Bronchial epithelial cell (primary cell): ENCODE data around the gene ZBTB42. TPM values are rescaled to one million over a fixed set of nuclear protein-coding genes. Genes with fewer than 3 reads are reported as not detected.
A peak's percentile ranks its signal among the peaks of the same experiment; 100 is the strongest.

ENCODE experiments used
- DNase-seq: peaks from one replicate; pipeline ENCODE4 v3.0.0-alpha.2; 2010; ENCODE audit warnings: low read depth
- FAIRE-seq: peaks from 2 replicates; lab custom pipeline; 2011; peaks lifted over from hg19 to GRCh38; lab: Jason Lieb, UNC
- H3K27me3 ChIP-seq: 2 replicates; pipeline ENCODE4 v1.5.1; 2011; ENCODE audit warnings: low read length; ENCODE audit not compliant: control insufficient read depth, insufficient read depth
- H3K36me3 ChIP-seq: 2 replicates; pipeline ENCODE4 v1.5.1; 2011; ENCODE audit warnings: low read length; ENCODE audit not compliant: control insufficient read depth, insufficient read depth
- H3K4me3 ChIP-seq: 2 replicates; pipeline ENCODE4 v1.5.1; 2011; ENCODE audit warnings: mild to moderate bottlenecking, low read depth, low read length, control low read depth
- total RNA-seq: library from RNA; depleted of rRNA; stranded (reverse); fragments of >200 nt; gene quantifications from 2 replicates; pipeline ENCODE4 v1.2.1, GENCODE V29; 2014
- TF ChIP-seq, protein P1 (sequence below): IDR thresholded peaks from 2 replicates; pipeline ENCODE4 v1.5.1; 2011; ENCODE audit warnings: mild to moderate bottlenecking, moderate library complexity, low read length, control low read depth, inconsistent platforms; ENCODE audit not compliant: insufficient read depth, severe bottlenecking

The ZBTB42 gene
- total RNA-seq, 1 donor from 2014 or later, result 5.3 TPM

DNA sequence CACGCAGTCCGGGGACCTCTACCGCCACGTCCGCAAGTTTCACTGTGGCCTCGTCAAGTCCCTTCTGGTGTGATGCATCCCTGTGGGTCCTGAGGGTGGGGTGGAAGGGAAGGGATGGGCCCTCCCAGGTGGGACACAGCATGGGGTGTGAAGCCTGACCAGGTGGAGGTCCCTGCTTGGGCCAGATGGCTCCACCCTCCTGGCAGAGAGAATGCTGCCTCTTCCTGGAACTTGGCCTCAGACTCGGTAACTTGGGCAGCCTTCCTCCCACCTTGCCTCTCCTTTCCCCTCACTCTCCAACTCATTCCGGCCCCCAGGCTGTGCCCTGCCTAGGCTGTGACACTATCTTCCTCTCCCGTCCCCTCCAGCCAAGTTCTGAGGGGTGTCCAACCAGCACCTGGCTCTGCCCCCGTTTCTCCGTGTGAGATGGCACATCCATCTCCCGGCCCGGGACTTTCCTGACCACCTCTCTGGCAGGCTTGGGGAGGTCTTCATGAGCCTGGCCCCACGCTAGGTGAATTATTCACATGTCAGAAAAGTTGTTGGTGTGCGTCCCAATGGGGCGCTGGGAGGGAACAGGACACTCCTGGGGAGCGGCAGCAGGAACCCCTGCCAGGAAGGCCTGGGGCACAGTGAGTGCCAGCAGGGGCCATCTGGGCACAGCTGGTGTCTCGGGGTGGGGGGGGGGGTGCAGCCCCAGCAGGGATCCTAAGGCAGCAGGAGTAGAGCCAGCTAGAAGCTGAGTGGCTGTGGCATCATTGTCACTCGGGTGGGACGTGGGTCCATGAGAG lies 1.7 kb downstream of the ZBTB42 start:
- FAIRE-seq (no peak), DNase-seq (no peak)
- Histone ChIP-seq H3K4me3 (no peak overlapping the region), H3K36me3 (peaks cover 3% of the 10 kb centered on the region), H3K27me3 (no peaks in the 10 kb centered on the region)
- TF ChIP-seq, protein P1, sequence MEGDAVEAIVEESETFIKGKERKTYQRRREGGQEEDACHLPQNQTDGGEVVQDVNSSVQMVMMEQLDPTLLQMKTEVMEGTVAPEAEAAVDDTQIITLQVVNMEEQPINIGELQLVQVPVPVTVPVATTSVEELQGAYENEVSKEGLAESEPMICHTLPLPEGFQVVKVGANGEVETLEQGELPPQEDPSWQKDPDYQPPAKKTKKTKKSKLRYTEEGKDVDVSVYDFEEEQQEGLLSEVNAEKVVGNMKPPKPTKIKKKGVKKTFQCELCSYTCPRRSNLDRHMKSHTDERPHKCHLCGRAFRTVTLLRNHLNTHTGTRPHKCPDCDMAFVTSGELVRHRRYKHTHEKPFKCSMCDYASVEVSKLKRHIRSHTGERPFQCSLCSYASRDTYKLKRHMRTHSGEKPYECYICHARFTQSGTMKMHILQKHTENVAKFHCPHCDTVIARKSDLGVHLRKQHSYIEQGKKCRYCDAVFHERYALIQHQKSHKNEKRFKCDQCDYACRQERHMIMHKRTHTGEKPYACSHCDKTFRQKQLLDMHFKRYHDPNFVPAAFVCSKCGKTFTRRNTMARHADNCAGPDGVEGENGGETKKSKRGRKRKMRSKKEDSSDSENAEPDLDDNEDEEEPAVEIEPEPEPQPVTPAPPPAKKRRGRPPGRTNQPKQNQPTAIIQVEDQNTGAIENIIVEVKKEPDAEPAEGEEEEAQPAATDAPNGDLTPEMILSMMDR, result no peak

DNA sequence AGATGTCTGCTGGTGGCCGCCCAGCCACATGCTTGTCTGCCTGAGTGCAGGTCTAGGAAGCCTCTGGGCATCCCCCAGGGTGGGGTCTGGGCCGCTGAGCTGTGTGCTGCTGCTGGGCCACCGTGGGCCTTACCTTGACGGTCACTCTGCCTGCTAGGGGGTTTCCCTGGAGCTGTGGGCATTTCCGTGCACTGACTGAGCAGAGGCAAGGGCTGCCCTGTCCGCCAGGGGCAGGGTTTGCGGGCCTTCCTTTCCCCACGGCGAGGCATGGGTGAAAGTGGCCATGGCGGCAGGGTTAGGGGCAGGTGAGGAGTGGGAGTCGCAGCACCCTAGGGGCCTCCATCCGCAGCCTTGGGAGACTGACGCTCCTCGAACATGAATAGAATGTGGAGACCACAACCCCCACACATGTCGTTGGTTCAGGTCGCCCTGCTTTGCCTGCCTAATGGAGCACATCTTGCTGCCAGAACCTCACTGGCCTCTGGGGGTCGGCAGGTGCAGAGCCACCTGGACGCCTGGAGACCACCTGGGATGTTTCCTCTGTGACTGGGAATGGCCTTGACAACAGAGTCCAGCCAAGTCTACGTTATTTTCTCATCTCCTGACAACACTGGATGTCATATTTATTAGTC lies 2.5 kb downstream of the ZBTB42 start:
- H3K36me3 ChIP-seq, result peaks cover 3% of the 10 kb centered on the region
- FAIRE-seq (no peak), DNase-seq (no peak)
- H3K27me3 ChIP-seq, result no peaks in the 10 kb centered on the region
- TF ChIP-seq, protein P1, result no peak
- no peak overlapping the region for H3K4me3 ChIP-seq

DNA sequence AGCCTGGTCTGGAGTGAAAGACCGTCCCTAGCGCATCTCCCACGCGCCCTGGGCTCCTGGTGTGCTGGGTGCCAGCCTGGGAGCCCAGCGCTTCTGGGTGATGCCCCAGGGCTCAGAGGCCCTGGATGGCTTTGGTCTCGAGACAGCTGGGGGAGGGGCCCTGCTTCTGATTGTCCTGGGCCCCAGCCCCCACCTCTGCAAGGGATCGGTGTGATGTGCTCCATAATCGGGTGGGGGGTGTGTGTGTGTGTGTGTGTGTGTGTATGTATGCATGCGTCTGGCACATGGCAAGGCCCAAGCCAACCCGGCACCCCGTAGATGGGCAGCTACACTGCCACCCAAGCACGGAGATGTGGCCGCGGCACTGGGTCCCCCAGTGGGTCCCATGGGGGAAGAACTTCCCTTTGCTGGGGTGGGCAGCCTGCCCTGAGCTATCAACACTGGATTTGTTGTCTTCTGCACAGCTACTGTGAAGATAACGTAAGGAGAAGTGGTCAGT lies 3.1 kb downstream of the ZBTB42 start:
- Histone ChIP-seq H3K36me3 (peaks cover 3% of the 10 kb centered on the region), H3K27me3 (no peaks in the 10 kb centered on the region), H3K4me3 (no peak overlapping the region)
- no peak for FAIRE-seq
- TF ChIP-seq, protein P1, result no peak
- no peak for DNase-seq

DNA sequence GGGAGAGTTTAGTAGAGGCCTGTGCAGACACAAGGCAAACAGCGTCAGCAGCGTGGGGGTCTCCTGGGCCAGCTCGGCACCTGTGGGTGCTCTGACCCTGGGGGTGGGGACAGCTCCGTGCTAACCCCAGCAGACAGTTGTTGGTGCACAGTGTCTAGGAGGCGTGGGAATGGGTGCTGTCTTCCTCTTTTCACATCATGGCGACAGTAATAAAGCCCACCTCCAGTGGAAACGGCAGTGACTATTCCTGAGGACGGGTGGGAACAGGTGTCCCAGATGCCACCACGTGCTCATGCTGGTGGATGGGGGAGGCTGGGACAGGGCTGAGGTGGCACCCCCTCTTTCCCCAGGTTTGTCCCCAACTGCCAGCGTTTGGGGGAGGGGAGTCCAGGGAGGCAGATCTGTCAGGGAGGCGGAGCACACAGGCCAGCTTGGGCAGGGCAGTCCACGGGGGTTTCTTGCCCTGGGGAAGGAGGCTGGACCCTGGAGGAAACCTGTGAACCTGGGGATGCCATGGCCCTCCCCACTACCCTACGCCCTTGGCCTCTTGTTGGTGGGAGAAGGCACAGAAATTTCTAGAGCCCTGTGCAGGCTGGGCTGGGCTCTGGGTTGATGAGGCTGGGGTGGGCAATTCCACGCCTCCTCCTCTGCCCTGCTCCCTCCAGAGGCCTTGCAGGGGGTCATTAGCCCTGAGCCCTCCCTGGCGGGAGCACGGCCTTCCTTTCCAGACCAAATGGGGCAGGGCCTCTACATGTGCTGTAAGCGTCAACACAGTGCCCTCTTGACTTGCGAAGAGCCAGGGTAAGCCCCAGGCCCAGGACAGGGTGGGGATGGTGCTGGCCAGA lies 3.8 kb downstream of the ZBTB42 start:
- no peaks in the 10 kb centered on the region for H3K27me3 ChIP-seq
- DNase-seq (no peak), FAIRE-seq (no peak)
- TF ChIP-seq, protein P1, result no peak
- no peak overlapping the region for H3K4me3 ChIP-seq
- peaks cover 3% of the 10 kb centered on the region for H3K36me3 ChIP-seq

DNA sequence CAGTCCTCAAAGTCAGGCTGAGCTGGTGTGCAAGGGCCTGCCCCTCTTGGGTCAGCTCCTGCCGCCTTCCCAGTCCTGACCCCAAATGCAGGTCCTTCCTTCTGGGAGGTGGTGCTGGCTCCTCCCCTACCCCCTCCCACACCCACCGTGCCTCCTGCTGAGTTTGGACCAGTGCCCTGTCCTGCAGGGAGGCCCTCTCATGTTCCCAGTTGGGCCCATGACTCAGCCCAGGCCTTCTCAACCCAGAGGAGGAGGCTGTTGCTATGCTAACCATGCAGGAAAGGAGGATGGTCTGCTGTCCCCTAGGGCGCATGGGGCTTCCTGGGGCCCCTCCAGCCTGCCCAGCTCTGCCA lies 4.4 kb downstream of the ZBTB42 start:
- no peaks in the 10 kb centered on the region for H3K27me3 ChIP-seq
- TF ChIP-seq, protein P1, result no peak
- FAIRE-seq (peak; percentile 13), DNase-seq (peak; percentile 46)
- no peak overlapping the region for H3K4me3 ChIP-seq
- H3K36me3 ChIP-seq, result peaks cover 3% of the 10 kb centered on the region
